SU-DHL-6 (cell line): ENCODE data around the gene TBC1D10A.

Experiments
- H2AFZ ChIP-seq: fragments of 200-600 bp; sonication (generic); 2 replicates; pipeline ENCODE4 v1.6.1; 2014; ENCODE audit warnings: low read depth, mild to moderate bottlenecking, moderate library complexity, mixed read lengths, antibody characterized with exemption, low read length; ENCODE audit not compliant: severe bottlenecking
- H3F3A ChIP-seq: fragments of 200-600 bp; shearing (Covaris generic); 2 replicates; pipeline ENCODE4 v1.6.0; 2016; ENCODE audit warnings: antibody characterized with exemption, mild to moderate bottlenecking; ENCODE audit not compliant: insufficient read depth
- H3K27ac ChIP-seq: fragments of 200-600 bp; sonication (generic); 2 replicates; pipeline ENCODE4 v1.5.1; 2016; ENCODE audit warnings: low read depth, mild to moderate bottlenecking, low read length, moderate library complexity, mixed read lengths
- H3K27me3 ChIP-seq: fragments of 200-600 bp; sonication (generic), shearing (Covaris generic); 2 replicates; pipeline ENCODE4 v1.6.0; 2014; ENCODE audit warnings: mild to moderate bottlenecking, low read length
- H3K36me3 ChIP-seq: fragments of 200-600 bp; sonication (generic); 2 replicates; pipeline ENCODE4 v1.6.1; 2014; ENCODE audit warnings: mild to moderate bottlenecking, low read length, mixed read lengths
- H3K4me2 ChIP-seq: fragments of 300-600, 200-600 bp; shearing (Covaris generic), sonication (generic); 2 replicates; pipeline ENCODE4 v1.6.0; 2014; ENCODE audit warnings: low read length, low read depth, mild to moderate bottlenecking; ENCODE audit not compliant: poor library complexity, severe bottlenecking
- H3K4me3 ChIP-seq: fragments of 200-600 bp; sonication (generic); 2 replicates; pipeline ENCODE4 v1.5.1; 2014; ENCODE audit warnings: antibody characterized with exemption, low read length, mild to moderate bottlenecking, mixed read lengths; ENCODE audit not compliant: insufficient read depth, poor library complexity, severe bottlenecking
- H3K79me2 ChIP-seq: fragments of 200-600 bp; sonication (generic); 2 replicates; pipeline ENCODE4 v1.6.1; 2014; ENCODE audit warnings: mild to moderate bottlenecking, low read length, moderate library complexity; ENCODE audit not compliant: insufficient read depth
- H3K9ac ChIP-seq: fragments of 200-600 bp; sonication (generic); 2 replicates; pipeline ENCODE4 v1.7.0; 2014; ENCODE audit warnings: mild to moderate bottlenecking, low read length
- H3K9me2 ChIP-seq: fragments of 200-600 bp; sonication (generic); replicated peaks from 2 replicates; pipeline ENCODE4 v1.6.1; 2014; ENCODE audit warnings: low read length; ENCODE audit not compliant: insufficient read depth
- H3K9me3 ChIP-seq: fragments of 200-600 bp; sonication (generic); 2 replicates; pipeline ENCODE4 v1.6.1; 2014; ENCODE audit warnings: low read length, mixed read lengths; ENCODE audit not compliant: insufficient read depth
- H4K20me1 ChIP-seq: fragments of 200-600 bp; sonication (generic); 2 replicates; pipeline ENCODE4 v1.6.1; 2014; ENCODE audit warnings: low read depth, mild to moderate bottlenecking, antibody characterized with exemption, low read length, moderate library complexity, mixed read lengths
- EZH2phosphoT487 ChIP-seq: fragments of 200-600 bp; sonication (generic), shearing (Covaris generic); conservative IDR thresholded peaks from 2 replicates; pipeline ENCODE4 v1.6.1; 2018; ENCODE audit warnings: mild to moderate bottlenecking, antibody characterized with exemption, low read length, moderate library complexity, mixed read lengths
- TF ChIP-seq, protein P1 (sequence below): fragments of 200-600 bp; sonication (generic); IDR thresholded peaks from one replicate; pipeline ENCODE4 v1.5.1; 2017; ENCODE audit warnings: antibody characterized with exemption, mild to moderate bottlenecking, low read length, moderate library complexity; ENCODE audit not compliant: insufficient read depth, poor library complexity, severe bottlenecking

TBC1D10A gene

DNA sequence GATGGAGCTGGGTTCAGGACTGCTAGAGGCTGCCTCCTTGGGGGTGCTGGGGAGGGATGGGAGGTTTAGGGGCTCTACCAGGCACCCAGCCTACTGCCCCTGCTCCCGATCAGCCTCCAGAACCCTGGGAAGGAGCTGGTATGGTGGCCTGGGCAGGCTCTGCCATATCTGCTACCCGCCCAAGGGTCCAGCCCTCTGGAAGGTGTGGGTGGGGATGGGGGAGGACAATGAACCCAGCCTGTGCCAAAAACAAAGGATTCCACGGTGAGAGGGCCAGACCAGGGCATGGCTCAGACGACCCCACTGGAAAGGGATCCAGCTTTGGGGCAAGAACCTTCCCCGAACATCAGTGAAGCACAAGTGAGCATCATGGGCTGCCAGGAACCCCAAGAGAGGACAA is 40.4 kb downstream of the TBC1D10A start:
- TF ChIP-seq, protein P1, sequence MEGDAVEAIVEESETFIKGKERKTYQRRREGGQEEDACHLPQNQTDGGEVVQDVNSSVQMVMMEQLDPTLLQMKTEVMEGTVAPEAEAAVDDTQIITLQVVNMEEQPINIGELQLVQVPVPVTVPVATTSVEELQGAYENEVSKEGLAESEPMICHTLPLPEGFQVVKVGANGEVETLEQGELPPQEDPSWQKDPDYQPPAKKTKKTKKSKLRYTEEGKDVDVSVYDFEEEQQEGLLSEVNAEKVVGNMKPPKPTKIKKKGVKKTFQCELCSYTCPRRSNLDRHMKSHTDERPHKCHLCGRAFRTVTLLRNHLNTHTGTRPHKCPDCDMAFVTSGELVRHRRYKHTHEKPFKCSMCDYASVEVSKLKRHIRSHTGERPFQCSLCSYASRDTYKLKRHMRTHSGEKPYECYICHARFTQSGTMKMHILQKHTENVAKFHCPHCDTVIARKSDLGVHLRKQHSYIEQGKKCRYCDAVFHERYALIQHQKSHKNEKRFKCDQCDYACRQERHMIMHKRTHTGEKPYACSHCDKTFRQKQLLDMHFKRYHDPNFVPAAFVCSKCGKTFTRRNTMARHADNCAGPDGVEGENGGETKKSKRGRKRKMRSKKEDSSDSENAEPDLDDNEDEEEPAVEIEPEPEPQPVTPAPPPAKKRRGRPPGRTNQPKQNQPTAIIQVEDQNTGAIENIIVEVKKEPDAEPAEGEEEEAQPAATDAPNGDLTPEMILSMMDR: no peak
- no peak for TF ChIP-seq EZH2phosphoT487
- H3K27me3 ChIP-seq: no peaks in the 10 kb centered on the region
- H3K9me3 ChIP-seq: no peaks in the 10 kb centered on the region
- no peak overlapping the region for H3K4me2 ChIP-seq
- H3K9me2 ChIP-seq: no peaks in the 10 kb centered on the region
- H4K20me1 ChIP-seq: no peaks in the 10 kb centered on the region
- H3F3A ChIP-seq: peaks cover 5% of the 10 kb centered on the region; the same call in 1 of the 2 replicates
- no peak overlapping the region for H2AFZ ChIP-seq
- H3K79me2 ChIP-seq: no peaks in the 10 kb centered on the region
- H3K27ac ChIP-seq: no peak overlapping the region
- H3K36me3 ChIP-seq: no peaks in the 10 kb centered on the region
- H3K9ac ChIP-seq: no peak overlapping the region
- H3K4me3 ChIP-seq: no peak overlapping the region

DNA sequence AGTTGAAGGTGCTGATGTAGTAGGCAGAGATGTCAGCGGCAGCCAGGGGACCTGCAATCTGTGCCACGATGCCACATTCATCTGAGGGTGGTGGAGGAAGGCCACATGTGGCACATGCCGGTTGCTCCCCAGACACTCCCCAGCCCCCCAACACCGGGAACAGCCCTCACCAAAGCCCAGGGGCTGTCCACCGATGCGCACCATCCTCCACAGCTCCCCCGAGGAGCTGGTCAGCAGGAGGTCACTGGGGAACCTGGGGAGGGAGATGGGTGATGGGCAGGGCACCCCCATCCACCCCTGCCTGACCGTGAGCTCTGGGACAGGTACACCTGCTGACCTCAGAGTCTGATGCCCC is 40.9 kb downstream of the TBC1D10A start:
- Histone ChIP-seq H3K4me2 (no peak overlapping the region), H3K79me2 (no peaks in the 10 kb centered on the region), H3K36me3 (no peaks in the 10 kb centered on the region), H3K9me3 (no peaks in the 10 kb centered on the region), H3K27me3 (no peaks in the 10 kb centered on the region), H2AFZ (no peak overlapping the region), H3K9me2 (no peaks in the 10 kb centered on the region), H3K27ac (no peak overlapping the region), H3K4me3 (no peak overlapping the region), H4K20me1 (no peaks in the 10 kb centered on the region), H3K9ac (no peak overlapping the region), H3F3A (peaks cover 5% of the 10 kb centered on the region; the same call in 1 of the 2 replicates)
- TF ChIP-seq, protein P1: no peak
- TF ChIP-seq EZH2phosphoT487: no peak

GRCh38 chr22:30285176-30285845 is 41.4 kb downstream of the TBC1D10A start:
- Histone ChIP-seq H3K9me2 (no peaks in the 10 kb centered on the region), H3K9me3 (no peaks in the 10 kb centered on the region), H3K36me3 (no peaks in the 10 kb centered on the region), H3K9ac (no peak overlapping the region), H3F3A (peaks cover 5% of the 10 kb centered on the region; the same call in 1 of the 2 replicates), H3K27ac (no peak overlapping the region), H4K20me1 (no peaks in the 10 kb centered on the region), H3K4me2 (no peak overlapping the region), H3K4me3 (no peak overlapping the region), H3K79me2 (no peaks in the 10 kb centered on the region), H2AFZ (no peak overlapping the region), H3K27me3 (no peaks in the 10 kb centered on the region)
- TF ChIP-seq, protein P1: no peak
